ENCODE data around the gene TTLL8.

GRCh38 chr22:50070366-50070765 is 12.3 kb upstream of the TTLL8 start:
- no peak for TF ChIP-seq CTCF (IDR thresholded peaks at IDR 0.05; ENCODE audit: poor library complexity)
- TF ChIP-seq EZH2phosphoT487 (IDR thresholded peaks at IDR 0.05; ENCODE audit: low read depth, severe bottlenecking, unreplicated experiment): no peak
